Fibroblast of lung (primary cell): ENCODE measurements around the gene ZNF138. TPM values are rescaled to one million over a fixed set of nuclear protein-coding genes. Genes with fewer than 3 reads are reported as not detected.

Experiments used
- DNase-seq, 2 donors: peaks; one replicate each; pipeline versions ENCODE4 v3.0.0 to v3.0.0-alpha.2; 2010; ENCODE audit warnings: low read depth in 2 of 2
- H2AFZ ChIP-seq: 2 replicates; pipeline ENCODE4 v1.5.1; 2012; ENCODE audit warnings: low read length, control low read depth, inconsistent platforms
- H3K27ac ChIP-seq: 2 replicates; pipeline ENCODE4 v1.5.1; 2011; ENCODE audit warnings: low read length, control low read depth; ENCODE audit not compliant: insufficient read depth
- H3K27me3 ChIP-seq: 2 replicates; pipeline ENCODE4 v1.5.1; 2011; ENCODE audit warnings: mild to moderate bottlenecking, low read length; ENCODE audit not compliant: control insufficient read depth, insufficient read depth
- H3K36me3 ChIP-seq: 2 replicates; pipeline ENCODE4 v1.5.1; 2011; ENCODE audit warnings: low read length; ENCODE audit not compliant: control insufficient read depth, insufficient read depth
- H3K4me1 ChIP-seq: 2 replicates; pipeline ENCODE4 v1.5.1; 2011; ENCODE audit warnings: low read length; ENCODE audit not compliant: control insufficient read depth, insufficient read depth; ENCODE audit errors: extremely low read depth
- H3K4me2 ChIP-seq: 2 replicates; pipeline ENCODE4 v1.5.1; 2011; ENCODE audit warnings: low read length, control low read depth; ENCODE audit not compliant: insufficient read depth; ENCODE audit errors: extremely low read depth
- H3K4me3 ChIP-seq, 4 experiments: fragments of 200-600 bp in 1 of 4; sonication (generic) in 1 of 4; replicated peaks in 1 of 4; 2 replicates each; pipeline ENCODE4 v1.5.1; 2011 to 2016; ENCODE audit warnings: low read length in 4 of 4, low read depth in 3 of 4, mild to moderate bottlenecking in 3 of 4, control low read depth in 2 of 4, inconsistent platforms in 1 of 4, mixed read lengths in 1 of 4; ENCODE audit not compliant: insufficient read depth in 1 of 4; ENCODE audit errors: control extremely low read depth in 1 of 4
- H3K79me2 ChIP-seq: 2 replicates; pipeline ENCODE4 v1.5.1; 2012; ENCODE audit warnings: mild to moderate bottlenecking, low read length, inconsistent platforms; ENCODE audit not compliant: control insufficient read depth, insufficient read depth
- H3K9ac ChIP-seq: 2 replicates; pipeline ENCODE4 v1.5.1; 2011; ENCODE audit warnings: mild to moderate bottlenecking, low read length, control low read depth; ENCODE audit not compliant: insufficient read depth
- H3K9me3 ChIP-seq: 2 replicates; pipeline ENCODE4 v1.5.1; 2012; ENCODE audit warnings: low read depth, low read length; ENCODE audit not compliant: control insufficient read depth, insufficient read depth
- H4K20me1 ChIP-seq: 2 replicates; pipeline ENCODE4 v1.5.1; 2011; ENCODE audit warnings: low read length; ENCODE audit not compliant: control insufficient read depth, insufficient read depth; ENCODE audit errors: extremely low read depth
- CTCF ChIP-seq, 2 donors: IDR thresholded peaks in 1 of 2; conservative IDR thresholded peaks in 1 of 2; 1 replicate in 1 of 2; 2 replicates in 1 of 2; pipeline ENCODE4 v1.5.1; 2011 to 2012; ENCODE audit warnings: low read length in 2 of 2, control low read depth in 1 of 2, inconsistent platforms in 1 of 2, low read depth in 1 of 2, mild to moderate bottlenecking in 1 of 2
- EZH2 ChIP-seq: IDR thresholded peaks from 2 replicates; pipeline ENCODE4 v1.5.1; 2012; ENCODE audit warnings: low read length, control low read depth, mild to moderate bottlenecking; ENCODE audit errors: missing control alignments
- polyA plus RNA-seq, 2 donors: library from polyadenylated mRNA; depleted of rRNA in 1 of 2; stranded (reverse) in 1 of 2; unstranded in 1 of 2; fragments of >200 nt; gene quantifications; 2 replicates each; pipeline ENCODE4 v1.2.1, GENCODE V29; 2011 to 2012; ENCODE audit warnings: missing spikeins in 1 of 2
- total RNA-seq: library from RNA; depleted of rRNA; stranded (reverse); fragments of >200 nt; gene quantifications from 2 replicates; pipeline ENCODE4 v1.2.1, GENCODE V29; 2014

The ZNF138 gene
- total and polyA plus RNA-seq, 2 donors (not counting 1 experiment from before 2014, with no cell fraction given) = 3.3 to 4.1 TPM

- Histone ChIP-seq H3K4me3 (no peak overlapping the region), H3K9me3 (no peaks in the 10 kb centered on the region), H3K9ac (no peak overlapping the region), H3K27me3 (no peaks in the 10 kb centered on the region), H3K79me2 (no peaks in the 10 kb centered on the region), H4K20me1 (no peaks in the 10 kb centered on the region), H3K36me3 (no peaks in the 10 kb centered on the region), H2AFZ (no peak overlapping the region), H3K4me1 (no peaks in the 10 kb centered on the region), H3K4me2 (no peak overlapping the region), H3K27ac (no peak overlapping the region)
- no peak for DNase-seq
- TF ChIP-seq CTCF (conservative IDR thresholded peaks at IDR 0.05 in 1 of 2, IDR thresholded peaks at IDR 0.05 in 1 of 2; ENCODE audit: low read depth in 1 of 2, low read length in 2 of 2) (no peak), EZH2 (no peak)
These were observed 81.6 kb downstream of the ZNF138 start for GRCh38 chr7:64875658-64876406.

DNA sequence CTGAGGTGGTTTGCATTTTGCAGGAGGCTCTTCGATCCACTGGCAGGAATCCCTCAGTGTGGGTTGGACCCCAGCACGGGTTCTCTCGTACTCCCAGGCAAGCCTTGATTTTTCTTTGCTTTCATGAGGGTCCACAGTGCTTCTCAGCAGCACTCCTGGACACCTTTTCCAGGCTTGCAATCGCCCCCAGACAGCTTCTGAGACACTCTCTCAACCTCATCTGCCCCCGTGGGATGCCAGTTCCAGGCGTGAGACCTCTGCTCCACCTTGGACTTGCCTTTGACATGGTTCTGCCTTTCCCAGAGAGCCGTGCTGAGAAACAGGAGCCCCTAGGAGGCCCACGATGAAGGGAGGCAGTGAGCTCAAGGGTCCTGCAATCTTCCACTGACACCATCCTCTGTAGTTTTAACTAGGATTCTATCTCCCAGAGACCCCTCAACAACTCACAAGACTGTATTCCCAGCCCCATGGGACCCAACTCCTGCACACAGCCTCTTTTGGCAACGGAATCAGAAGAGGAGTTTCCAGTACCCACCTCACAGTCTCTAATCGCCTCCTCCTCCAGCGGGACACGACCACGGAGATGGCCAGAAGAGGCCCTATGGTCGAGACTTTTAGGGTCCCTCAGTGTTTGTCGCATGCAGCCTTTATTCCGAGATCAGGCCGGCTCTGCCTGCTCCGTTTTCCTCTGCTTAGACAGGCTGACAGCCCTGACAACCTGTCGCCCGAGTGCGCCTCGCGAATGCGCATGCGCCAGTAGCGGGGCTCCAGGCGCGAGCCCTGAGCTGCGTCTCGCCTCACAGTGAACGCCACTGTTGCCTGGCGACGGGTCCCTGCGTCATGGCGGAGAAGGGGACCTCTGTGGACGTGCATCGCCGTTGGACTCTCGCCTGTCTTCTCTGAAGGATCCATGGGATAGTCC, 82.8 kb downstream of the ZNF138 start:
- Histone ChIP-seq H3K79me2 (no peaks in the 10 kb centered on the region), H3K4me1 (no peaks in the 10 kb centered on the region), H3K9ac (no peak overlapping the region), H3K4me3 (peak overlapping the region in 1 of 4 experiments; percentile 20), H3K4me2 (no peak overlapping the region), H4K20me1 (no peaks in the 10 kb centered on the region), H3K27me3 (no peaks in the 10 kb centered on the region), H2AFZ (no peak overlapping the region), H3K36me3 (no peaks in the 10 kb centered on the region), H3K27ac (no peak overlapping the region), H3K9me3 (no peaks in the 10 kb centered on the region)
- peak in 1 of 2 donors; percentile 16 for DNase-seq
- no peak for TF ChIP-seq EZH2
- no peak for TF ChIP-seq CTCF (conservative IDR thresholded peaks at IDR 0.05 in 1 of 2, IDR thresholded peaks at IDR 0.05 in 1 of 2; ENCODE audit: low read depth in 1 of 2, low read length in 2 of 2)
